HS-27A (cell line): ENCODE data around the gene IL3RA.
"Not testable (repeated sequence)": the region's sequence is repeated elsewhere in the genome, so short reads cannot be mapped to it uniquely, and the experiment has no call there.

Experiments
- DNase-seq: peaks from one replicate; pipeline ENCODE4 v3.0.0-alpha.2; 2012; ENCODE audit warnings: low read depth, missing footprints

Gene IL3RA

GRCh38 chrX:1336331-1336943, at the start of gene IL3RA:
IL3RA (plus strand) TSS chrX:1336785; CDS start chrX:1341766, 4,981 bp downstream.
- DNase-seq, result no peak

GRCh38 chrX:1289535-1289934, 47.0 kb upstream of the IL3RA start:
- DNase-seq, result no peak

GRCh38 chrX:1291110-1291740, 45.4 kb upstream of the IL3RA start:
- no peak for DNase-seq

- no peak for DNase-seq
Measured at GRCh38 chrX:1292575-1293290, 43.9 kb upstream of the IL3RA start.

GRCh38 chrX:1294301-1295067, 42.1 kb upstream of the IL3RA start:
- no peak for DNase-seq

GRCh38 chrX:1295550-1295949, 41.0 kb upstream of the IL3RA start:
- no peak for DNase-seq

- not testable (repeated sequence) for DNase-seq
Measured at GRCh38 chrX:1297591-1297990, 39.0 kb upstream of the IL3RA start.

GRCh38 chrX:1300449-1300848, 36.1 kb upstream of the IL3RA start:
- DNase-seq, result no peak

- no peak for DNase-seq
Measured at GRCh38 chrX:1305411-1305810, 31.2 kb upstream of the IL3RA start.

- DNase-seq, result no peak
Measured at GRCh38 chrX:1306909-1307625, 29.5 kb upstream of the IL3RA start.

GRCh38 chrX:1307626-1308340, 28.8 kb upstream of the IL3RA start:
- DNase-seq, result no peak

GRCh38 chrX:1308476-1308875, 28.1 kb upstream of the IL3RA start:
- no peak for DNase-seq

- DNase-seq, result not testable (repeated sequence)
Measured at GRCh38 chrX:1308917-1309316, 27.7 kb upstream of the IL3RA start.

GRCh38 chrX:1313788-1314187, 22.8 kb upstream of the IL3RA start:
- DNase-seq, result no peak

- DNase-seq, result no peak
Measured at GRCh38 chrX:1316527-1316926, 20.1 kb upstream of the IL3RA start.

- no peak for DNase-seq
Measured at GRCh38 chrX:1321674-1322073, 14.9 kb upstream of the IL3RA start.

GRCh38 chrX:1322393-1322792, 14.2 kb upstream of the IL3RA start:
- DNase-seq, result no peak

- DNase-seq, result no peak
Measured at GRCh38 chrX:1323315-1323714, 13.3 kb upstream of the IL3RA start.

- DNase-seq, result no peak
Measured at GRCh38 chrX:1325515-1326116, 11.0 kb upstream of the IL3RA start.

- DNase-seq, result no peak
Measured at GRCh38 chrX:1327651-1328304, 8.8 kb upstream of the IL3RA start.
